ENCODE data around the gene ZNF711.
"Not testable (repeated sequence)": the region's sequence is repeated elsewhere in the genome, so short reads cannot be mapped to it uniquely, and the experiment has no call there.

Gene ZNF711

DNA sequence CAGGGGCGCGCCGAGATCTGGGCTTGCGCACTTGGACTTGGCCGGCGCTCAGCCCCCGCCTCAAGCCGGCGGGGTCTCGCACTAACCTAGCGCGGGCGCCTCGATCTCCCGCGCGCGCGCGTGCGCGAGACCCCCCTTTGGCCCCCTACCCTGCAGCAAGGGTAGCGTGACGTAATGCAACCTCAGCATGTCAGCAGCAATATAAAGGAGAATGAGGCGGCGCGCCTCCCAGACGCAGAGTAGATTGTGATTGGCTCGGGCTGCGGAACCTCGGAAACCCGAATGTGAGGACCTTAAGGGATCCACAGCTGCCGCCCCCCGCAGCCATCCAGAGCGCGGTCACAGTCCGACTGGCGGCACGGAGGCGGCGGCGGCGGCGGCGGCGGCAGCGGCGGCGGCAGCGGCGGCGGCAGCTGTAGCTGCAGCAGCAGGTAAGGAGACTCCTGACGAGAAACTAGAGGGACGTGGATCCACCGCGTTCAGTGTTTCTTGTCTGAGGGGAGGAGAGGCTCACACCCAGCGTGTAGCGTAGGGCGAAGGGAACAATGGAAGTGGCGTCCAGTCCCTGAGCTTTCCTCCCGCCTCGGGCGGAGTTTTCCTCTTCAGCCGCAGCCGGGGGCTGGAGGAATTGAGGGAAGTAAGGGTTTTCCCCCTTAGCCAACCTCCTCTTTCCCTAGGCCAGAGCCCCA, at the start of gene ZNF711, which contains the start of gene SATL1:
Gene ZNF711, plus strand, starts transcription at position 231 of the 689 bp plus-strand sequence. CDS start 3,582 bp downstream, outside the sequence.
Gene SATL1, minus strand, starts transcription at position 19 of the 689 bp plus-strand sequence. CDS start 134,811 bp downstream, outside the sequence.
- peak; percentile 17 for DNase-seq

DNA sequence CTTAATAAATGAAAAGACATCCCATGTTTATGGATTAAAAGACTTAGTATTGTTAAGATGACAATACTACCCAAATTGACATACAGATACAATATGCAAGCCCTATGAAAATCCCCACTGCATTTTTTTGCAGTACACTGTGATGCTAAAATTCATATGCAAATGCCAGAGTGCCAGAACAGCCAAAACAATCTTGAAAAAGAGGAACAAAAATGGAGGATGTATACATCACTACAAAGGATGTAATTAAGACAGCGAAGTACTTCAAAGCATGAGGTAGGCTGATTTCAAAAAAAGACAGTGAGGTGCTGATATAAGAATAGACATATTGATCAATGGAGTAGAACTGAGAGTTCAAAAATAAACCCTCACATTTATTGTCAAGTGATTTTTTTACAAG, 47.5 kb upstream of the ZNF711 start:
- no peak for DNase-seq

DNA sequence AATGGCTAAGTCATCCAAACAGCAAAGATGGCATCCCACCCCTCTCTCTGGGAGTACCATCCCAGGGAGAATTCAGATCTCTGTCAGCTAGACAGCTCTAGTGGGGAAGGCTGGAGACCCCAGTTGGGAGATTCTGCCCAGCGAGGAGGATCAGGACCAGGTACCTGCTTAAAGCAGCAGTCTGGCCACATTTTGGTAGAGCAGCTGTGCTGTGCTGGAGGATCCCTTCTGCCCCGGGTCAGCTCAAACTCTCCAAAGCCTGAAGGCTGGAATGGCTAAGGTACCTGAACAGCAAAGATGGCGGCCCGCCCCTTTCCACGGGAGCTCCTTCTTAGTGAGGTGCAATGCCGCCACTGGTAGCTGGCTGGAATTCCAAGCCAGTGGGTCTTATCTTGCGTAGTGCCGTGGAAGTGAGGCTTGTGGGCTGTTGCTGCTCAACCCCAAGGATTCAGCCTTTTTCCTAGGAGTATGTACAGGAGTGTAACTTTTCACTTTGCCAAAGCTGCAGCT, 40.3 kb upstream of the ZNF711 start:
- no peak for DNase-seq

DNA sequence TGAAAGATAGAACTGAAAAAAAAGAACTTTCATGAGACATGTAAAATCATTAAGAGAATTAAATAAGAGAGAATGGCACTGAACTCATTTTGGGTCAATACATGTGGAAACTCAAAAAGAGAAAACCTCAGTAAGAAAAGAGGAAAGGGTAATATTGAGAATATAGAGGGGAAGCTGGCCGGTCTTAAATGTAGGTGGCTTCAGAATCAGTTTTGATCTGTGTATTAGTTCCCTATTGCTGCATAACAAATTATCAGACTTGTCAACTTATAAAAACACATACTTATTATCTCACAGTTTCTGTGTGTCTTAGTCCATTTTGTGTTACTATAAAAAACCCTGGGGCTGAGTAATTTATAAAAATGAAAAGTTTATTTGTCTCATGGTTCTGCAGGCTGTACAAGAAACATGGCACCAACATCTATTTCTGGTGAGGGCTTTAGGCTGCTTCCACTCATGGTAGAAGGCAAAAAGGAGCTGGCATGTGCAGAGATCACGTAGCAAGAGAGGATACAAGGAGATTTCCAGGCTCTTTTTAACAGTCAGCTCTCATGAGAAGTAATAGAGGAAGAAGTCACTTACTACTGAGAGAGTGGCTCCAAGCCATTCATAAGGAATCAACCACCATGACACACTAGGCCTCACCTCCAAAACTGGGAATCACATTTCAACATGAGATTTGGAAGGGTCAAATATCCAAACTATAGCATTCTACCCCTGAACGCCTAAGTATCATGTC, 29.8 kb upstream of the ZNF711 start:
- no peak for DNase-seq

DNA sequence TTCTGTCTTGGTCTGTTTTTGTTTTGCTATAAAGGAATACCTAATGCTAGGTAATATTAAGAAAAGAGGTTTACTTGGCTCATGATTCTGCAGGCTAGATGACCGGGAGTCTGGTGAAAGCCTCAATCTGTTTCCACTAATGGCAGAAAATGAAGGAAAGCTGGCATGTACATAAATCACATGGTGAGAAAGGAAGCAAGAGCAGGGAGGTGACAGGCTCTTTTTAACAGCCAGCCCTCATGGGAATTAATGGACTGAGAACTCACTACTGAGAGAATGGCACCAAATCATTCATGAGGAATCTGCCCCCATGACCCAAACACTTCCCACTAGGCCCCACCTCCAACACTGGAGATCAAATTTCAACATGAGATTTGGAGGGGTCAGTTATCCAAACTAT, 27.8 kb upstream of the ZNF711 start:
- no peak for DNase-seq

GRCh38 chrX:85221361-85221760, 22.4 kb upstream of the ZNF711 start:
- DNase-seq: no peak

DNA sequence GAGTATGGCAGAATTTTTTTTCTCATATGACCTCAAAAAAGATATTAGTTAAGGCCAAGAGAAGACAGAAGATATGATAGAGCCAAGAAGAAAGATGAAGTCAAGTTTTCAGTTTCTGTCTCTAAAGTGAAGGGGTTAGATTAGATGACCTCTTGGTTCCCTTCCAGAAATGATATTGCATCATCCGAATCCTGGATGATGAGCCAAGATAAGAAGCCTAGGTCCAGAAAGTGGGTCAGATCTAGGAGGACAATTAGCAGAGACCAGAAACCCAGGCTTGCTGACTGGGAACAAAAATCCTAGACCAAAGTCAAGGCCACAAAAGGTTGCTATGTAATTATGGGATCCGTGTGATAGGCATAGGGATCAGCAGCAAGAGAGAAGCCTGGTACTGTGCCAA, 20.4 kb upstream of the ZNF711 start:
- no peak for DNase-seq

GRCh38 chrX:85243155-85243554, 636 bp upstream of the ZNF711 start:
- DNase-seq: no peak

DNA sequence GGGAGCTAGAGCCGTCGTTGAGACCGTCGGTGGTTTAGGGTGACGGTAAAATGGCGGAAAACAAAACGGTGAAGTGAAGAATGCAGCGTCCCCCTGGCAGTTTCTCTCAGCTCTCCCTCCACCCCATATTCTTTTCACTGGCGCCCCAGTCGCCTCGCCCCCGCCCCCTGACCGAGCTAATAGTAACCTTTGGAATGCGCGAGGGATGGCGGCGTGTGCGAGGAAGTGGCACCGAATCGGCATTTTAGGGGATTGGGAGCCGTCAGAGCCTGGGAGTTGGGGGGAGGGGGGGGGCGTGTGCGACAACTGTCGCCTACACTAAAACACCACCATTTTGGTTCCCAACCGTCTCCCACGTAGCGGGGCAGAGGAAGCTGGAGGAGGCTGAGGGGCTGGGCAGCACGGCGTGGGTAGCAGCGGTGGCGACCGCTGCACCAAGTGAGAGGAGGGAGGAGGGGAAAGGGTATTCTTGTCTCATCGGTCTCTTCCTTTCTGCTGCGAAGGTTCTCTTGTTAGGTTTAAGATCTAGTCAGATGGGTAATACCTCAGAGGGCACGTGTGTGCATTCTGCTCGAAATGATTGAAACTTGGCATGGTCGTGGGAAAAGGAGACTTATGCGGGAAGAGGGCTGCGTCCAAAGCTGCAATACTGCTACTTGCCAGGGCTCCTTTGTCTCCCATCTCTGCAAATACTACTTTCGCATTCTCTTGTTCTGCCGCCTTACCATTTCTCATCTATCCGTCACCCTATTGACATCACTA, 840 bp downstream of the ZNF711 start:
- DNase-seq: peak; percentile 2

DNA sequence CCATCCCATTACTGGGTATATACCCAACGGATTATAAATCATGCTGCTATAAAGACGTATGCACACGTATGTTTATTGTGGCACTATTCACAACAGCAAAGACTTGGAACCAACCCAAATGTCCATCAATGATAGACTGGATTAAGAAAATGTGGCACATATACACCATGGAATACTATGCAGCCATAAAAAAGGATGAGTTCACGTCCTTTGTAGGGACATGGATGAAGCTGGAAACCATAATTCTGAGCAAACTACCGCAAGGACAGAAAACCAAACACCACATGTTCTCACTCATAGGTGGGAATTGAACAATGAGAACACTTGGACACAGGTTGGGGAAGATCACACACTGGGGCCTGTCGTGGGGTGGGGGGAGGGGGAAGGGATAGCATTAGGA, 41.5 kb downstream of the ZNF711 start:
- not testable (repeated sequence) for DNase-seq

- no peak for DNase-seq
Measured at GRCh38 chrX:85288992-85289723, 45.4 kb downstream of the ZNF711 start.

DNA sequence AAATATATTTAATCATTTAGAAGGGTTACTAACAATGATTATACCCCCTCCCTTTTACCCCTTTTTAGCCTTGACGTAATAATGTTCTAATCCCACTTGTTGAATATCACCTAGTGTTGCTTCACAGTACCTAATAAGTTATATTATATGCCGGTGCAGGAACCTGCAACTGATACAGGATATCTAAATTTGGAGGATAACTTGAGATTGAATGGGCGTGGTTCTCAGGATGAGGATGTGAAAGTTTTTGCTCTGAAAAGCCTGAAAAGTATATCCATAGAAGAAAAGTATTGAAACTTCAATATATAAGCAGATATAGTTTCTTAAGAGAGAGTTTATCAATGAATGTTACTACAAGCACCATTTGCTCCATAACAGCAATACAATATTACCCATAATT, 59.8 kb downstream of the ZNF711 start:
- DNase-seq: no peak

- no peak for DNase-seq
Measured at GRCh38 chrX:85309717-85310116, 65.9 kb downstream of the ZNF711 start.

GRCh38 chrX:85311348-85311747, 67.6 kb downstream of the ZNF711 start:
- not testable (repeated sequence) for DNase-seq
